ENCODE measurements around the gene MTRF1L.

Gene MTRF1L

DNA sequence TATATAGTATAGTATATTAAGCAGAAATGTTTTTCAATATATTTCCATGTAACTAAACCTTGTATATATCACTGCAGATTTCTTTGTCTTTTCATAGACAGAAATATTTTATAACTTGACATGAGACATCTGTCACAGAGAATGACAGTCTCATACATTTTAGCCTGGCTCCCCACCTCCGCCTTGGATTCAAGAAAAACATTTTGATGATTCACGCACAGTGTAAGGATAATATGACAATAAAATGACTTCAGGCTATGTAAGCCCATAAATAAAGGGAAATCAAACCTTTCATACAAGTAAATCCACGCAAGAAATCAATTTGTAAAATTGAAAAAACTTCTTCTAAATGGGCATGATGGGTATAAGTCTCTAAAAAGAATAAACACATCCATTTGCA lies 56.0 kb downstream of the MTRF1L start:
- TF ChIP-seq, protein P1, sequence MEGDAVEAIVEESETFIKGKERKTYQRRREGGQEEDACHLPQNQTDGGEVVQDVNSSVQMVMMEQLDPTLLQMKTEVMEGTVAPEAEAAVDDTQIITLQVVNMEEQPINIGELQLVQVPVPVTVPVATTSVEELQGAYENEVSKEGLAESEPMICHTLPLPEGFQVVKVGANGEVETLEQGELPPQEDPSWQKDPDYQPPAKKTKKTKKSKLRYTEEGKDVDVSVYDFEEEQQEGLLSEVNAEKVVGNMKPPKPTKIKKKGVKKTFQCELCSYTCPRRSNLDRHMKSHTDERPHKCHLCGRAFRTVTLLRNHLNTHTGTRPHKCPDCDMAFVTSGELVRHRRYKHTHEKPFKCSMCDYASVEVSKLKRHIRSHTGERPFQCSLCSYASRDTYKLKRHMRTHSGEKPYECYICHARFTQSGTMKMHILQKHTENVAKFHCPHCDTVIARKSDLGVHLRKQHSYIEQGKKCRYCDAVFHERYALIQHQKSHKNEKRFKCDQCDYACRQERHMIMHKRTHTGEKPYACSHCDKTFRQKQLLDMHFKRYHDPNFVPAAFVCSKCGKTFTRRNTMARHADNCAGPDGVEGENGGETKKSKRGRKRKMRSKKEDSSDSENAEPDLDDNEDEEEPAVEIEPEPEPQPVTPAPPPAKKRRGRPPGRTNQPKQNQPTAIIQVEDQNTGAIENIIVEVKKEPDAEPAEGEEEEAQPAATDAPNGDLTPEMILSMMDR (IDR thresholded peaks at IDR 0.05; ENCODE audit: low read depth, low read length) = no peak
- no peak overlapping the region for H3K4me3 ChIP-seq (replicated peaks in 1 of 2; ENCODE audit: low read depth in 2 of 2, low read length in 2 of 2)
- DNase-seq (ENCODE audit: low read depth in 2 of 2) = no peak

DNA sequence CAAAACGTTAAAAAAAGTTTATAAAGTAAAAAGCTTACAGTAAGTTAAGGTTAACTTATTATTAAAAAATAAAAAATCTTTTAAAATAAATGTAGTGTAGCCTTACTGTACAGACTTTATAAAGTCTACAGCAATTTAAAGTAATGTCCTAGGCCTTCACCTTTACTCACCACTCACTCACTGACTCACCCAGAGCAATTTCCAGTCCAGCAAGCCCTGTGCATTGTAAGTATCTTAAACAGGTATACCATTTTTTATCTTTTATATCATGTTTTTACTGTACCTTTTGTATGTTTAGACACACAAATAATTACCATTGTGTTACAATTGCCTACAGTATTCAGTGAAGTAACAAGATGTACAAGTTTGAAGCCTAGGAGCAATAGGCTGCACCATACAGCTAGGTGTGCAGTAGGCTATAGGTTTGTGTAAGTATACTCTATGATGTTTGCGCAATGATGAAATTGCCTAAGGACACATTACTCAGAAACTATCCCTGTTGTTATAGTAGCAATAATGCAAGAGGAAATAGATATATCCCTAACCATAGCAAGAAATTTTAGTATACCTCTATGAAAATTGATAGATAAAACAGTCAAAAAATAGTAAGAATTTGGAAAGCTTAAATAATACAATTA lies 59.1 kb downstream of the MTRF1L start:
- no peak for DNase-seq (ENCODE audit: low read depth in 2 of 2)
- TF ChIP-seq, protein P1 (IDR thresholded peaks at IDR 0.05; ENCODE audit: low read depth, low read length) = no peak
- H3K4me3 ChIP-seq (replicated peaks in 1 of 2; ENCODE audit: low read depth in 2 of 2, low read length in 2 of 2) = no peak overlapping the region

DNA sequence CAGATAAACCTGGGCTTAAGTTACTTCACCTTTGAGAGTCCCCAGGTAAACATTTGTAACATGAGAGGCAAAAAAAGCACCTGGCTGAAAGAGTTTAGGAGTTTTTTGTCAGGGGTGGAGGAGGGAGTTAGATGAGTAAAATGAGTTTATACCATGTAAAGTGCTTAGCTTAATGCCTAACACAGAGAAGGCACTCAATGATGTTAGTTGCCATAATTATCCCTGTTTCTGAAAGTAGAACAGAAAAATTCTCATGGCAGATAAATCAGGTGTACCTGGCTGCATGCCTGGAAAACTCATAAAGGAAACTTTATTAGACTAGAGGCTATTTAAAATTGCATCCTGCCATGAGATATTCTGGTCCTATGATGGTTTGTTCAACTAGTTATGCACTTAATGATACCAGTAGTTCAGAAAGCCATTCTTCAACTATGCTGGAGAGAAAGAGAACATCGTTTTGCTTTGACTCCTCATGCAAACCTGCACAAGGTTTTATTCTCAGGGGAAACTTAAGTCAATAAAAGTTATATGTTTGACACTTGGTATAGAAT lies 60.1 kb downstream of the MTRF1L start:
- no peak for DNase-seq (ENCODE audit: low read depth in 2 of 2)
- TF ChIP-seq, protein P1 (IDR thresholded peaks at IDR 0.05; ENCODE audit: low read depth, low read length) = no peak
- no peak overlapping the region for H3K4me3 ChIP-seq (replicated peaks in 1 of 2; ENCODE audit: low read depth in 2 of 2, low read length in 2 of 2)

DNA sequence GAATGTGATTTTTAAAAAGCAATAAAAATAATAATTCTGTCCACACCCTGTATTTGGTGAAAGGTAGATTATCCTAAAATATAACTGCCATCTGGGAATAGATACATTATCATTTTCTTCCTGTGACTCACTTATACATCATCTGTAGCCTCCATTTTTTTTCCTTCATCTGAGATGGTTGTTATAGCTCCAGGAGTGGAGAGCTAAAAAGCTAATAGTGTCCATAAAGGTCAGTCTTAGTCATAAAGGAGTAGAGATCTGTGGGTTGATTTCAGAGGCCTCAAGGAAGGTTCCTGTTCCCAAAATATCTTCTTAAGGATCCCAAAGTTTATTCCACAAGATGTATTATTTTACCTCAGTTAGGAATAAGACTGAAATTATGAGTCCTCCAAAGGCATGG lies 60.8 kb downstream of the MTRF1L start:
- DNase-seq (ENCODE audit: low read depth in 2 of 2) = no peak
- no peak overlapping the region for H3K4me3 ChIP-seq (replicated peaks in 1 of 2; ENCODE audit: low read depth in 2 of 2, low read length in 2 of 2)
- TF ChIP-seq, protein P1 (IDR thresholded peaks at IDR 0.05; ENCODE audit: low read depth, low read length) = no peak

Data from cardiac fibroblast (primary cell).